Astrocyte (in vitro differentiated cells and primary cell): Measurements from ENCODE around the gene DNAJC7. TPM values are rescaled to one million over a fixed set of nuclear protein-coding genes. Genes with fewer than 3 reads are reported as not detected.

Experiments
- DNase-seq: peaks from one replicate; pipeline ENCODE4 v3.0.0-alpha.2; 2010; ENCODE audit warnings: low read depth
- FAIRE-seq: peaks from 2 replicates; lab custom pipeline; 2011; peaks lifted over from hg19 to GRCh38; lab: Jason Lieb, UNC
- H2AFZ ChIP-seq: 2 replicates; pipeline ENCODE4 v1.6.0; 2012; ENCODE audit warnings: low read depth, low read length, inconsistent platforms
- H3K27ac ChIP-seq: 2 replicates; pipeline ENCODE4 v1.5.1; 2011; ENCODE audit warnings: low read depth, low read length, inconsistent platforms
- H3K27me3 ChIP-seq: 2 replicates; pipeline ENCODE4 v1.6.0; 2011; ENCODE audit warnings: low read length, inconsistent platforms; ENCODE audit not compliant: insufficient read depth
- H3K36me3 ChIP-seq: 2 replicates; pipeline ENCODE4 v1.5.1; 2011; ENCODE audit warnings: low read length, inconsistent platforms; ENCODE audit not compliant: insufficient read depth
- H3K4me1 ChIP-seq: 2 replicates; pipeline ENCODE4 v1.5.1; 2011; ENCODE audit warnings: low read length, inconsistent platforms; ENCODE audit not compliant: insufficient read depth
- H3K4me2 ChIP-seq: 2 replicates; pipeline ENCODE4 v1.6.0; 2012; ENCODE audit warnings: low read length, inconsistent platforms
- H3K4me3 ChIP-seq: 2 replicates; pipeline ENCODE4 v1.5.1; 2011; ENCODE audit warnings: low read depth, mild to moderate bottlenecking, low read length, inconsistent platforms; ENCODE audit not compliant: insufficient read depth
- H3K79me2 ChIP-seq: 2 replicates; pipeline ENCODE4 v1.6.0; 2012; ENCODE audit warnings: mild to moderate bottlenecking, low read length, inconsistent platforms; ENCODE audit not compliant: insufficient read depth
- H3K9ac ChIP-seq: 2 replicates; pipeline ENCODE4 v1.6.0; 2012; ENCODE audit warnings: mild to moderate bottlenecking, low read length, inconsistent platforms
- H3K9me3 ChIP-seq: 2 replicates; pipeline ENCODE4 v1.5.1; 2012; ENCODE audit warnings: low read depth, mild to moderate bottlenecking, low read length, inconsistent platforms; ENCODE audit not compliant: insufficient read depth
- H4K20me1 ChIP-seq: 2 replicates; pipeline ENCODE4 v1.6.0; 2012; ENCODE audit warnings: low read length, inconsistent platforms; ENCODE audit not compliant: insufficient read depth
- H3K27ac Mint-ChIP-seq: one replicate; pipeline ENCODE4 v1.8.0; 2021; ENCODE audit warnings: mild to moderate bottlenecking, mixed read lengths; ENCODE audit not compliant: unreplicated experiment
- H3K27me3 Mint-ChIP-seq: one replicate; pipeline ENCODE4 v1.8.0; 2021; ENCODE audit warnings: low read depth, mixed read lengths; ENCODE audit not compliant: unreplicated experiment
- H3K36me3 Mint-ChIP-seq: one replicate; pipeline ENCODE4 v1.8.0; 2021; ENCODE audit warnings: low read depth, mixed read lengths; ENCODE audit not compliant: unreplicated experiment
- H3K4me1 Mint-ChIP-seq: one replicate; pipeline ENCODE4 v1.8.0; 2021; ENCODE audit warnings: low read depth, mixed read lengths; ENCODE audit not compliant: unreplicated experiment
- H3K4me3 Mint-ChIP-seq: one replicate; pipeline ENCODE4 v1.8.0; 2021; ENCODE audit warnings: mild to moderate bottlenecking, moderate library complexity, mixed read lengths; ENCODE audit not compliant: unreplicated experiment
- H3K9me3 Mint-ChIP-seq: one replicate; pipeline ENCODE4 v1.8.0; 2021; ENCODE audit warnings: mild to moderate bottlenecking, mixed read lengths; ENCODE audit not compliant: unreplicated experiment
- CTCF ChIP-seq: IDR thresholded peaks from 2 replicates; pipeline ENCODE4 v1.5.1; 2011; ENCODE audit warnings: low read depth, mild to moderate bottlenecking, inconsistent platforms, low read length, moderate library complexity; ENCODE audit not compliant: insufficient read depth
- EZH2 ChIP-seq: IDR thresholded peaks from 2 replicates; pipeline ENCODE4 v1.6.1; 2012; ENCODE audit warnings: mild to moderate bottlenecking, low read length, inconsistent platforms; ENCODE audit not compliant: insufficient read depth
- total RNA-seq: library from RNA; stranded (reverse); gene quantifications from 2 replicates; pipeline ENCODE4 v1.2.1, GENCODE V29; 2021

DNAJC7 gene
- total RNA-seq, 1 donor from 2014 or later = 96.0 TPM

GRCh38 chr17:41975099-41976083, 41.8 kb downstream of the DNAJC7 start:
- Histone ChIP-seq H3K36me3 (peaks cover 43% of the 10 kb centered on the region), H3K9me3 (no peaks in the 10 kb centered on the region), H3K4me1 (no peaks in the 10 kb centered on the region), H4K20me1 (peaks cover 61% of the 10 kb centered on the region), H3K9ac (no peak overlapping the region), H3K4me2 (no peak overlapping the region), H3K79me2 (peaks cover 29% of the 10 kb centered on the region), H3K27me3 (no peaks in the 10 kb centered on the region), H3K4me3 (no peak overlapping the region), H3K27ac (no peak overlapping the region), H2AFZ (no peak overlapping the region)
- DNase-seq (peak; percentile 31), FAIRE-seq (no peak)
- Mint-ChIP-seq H3K27me3 (no peaks in the 10 kb centered on the region), H3K27ac (no peak overlapping the region), H3K36me3 (peaks cover 28% of the 10 kb centered on the region), H3K9me3 (no peaks in the 10 kb centered on the region), H3K4me1 (peaks cover 8% of the 10 kb centered on the region), H3K4me3 (no peak overlapping the region)
- TF ChIP-seq EZH2 = no peak

- Histone ChIP-seq H3K27me3 (no peaks in the 10 kb centered on the region), H3K9ac (no peak overlapping the region), H3K4me1 (no peaks in the 10 kb centered on the region), H3K36me3 (peaks cover 43% of the 10 kb centered on the region), H3K9me3 (no peaks in the 10 kb centered on the region), H3K27ac (no peak overlapping the region), H3K79me2 (peaks cover 35% of the 10 kb centered on the region), H3K4me2 (no peak overlapping the region), H4K20me1 (peaks cover 63% of the 10 kb centered on the region), H2AFZ (no peak overlapping the region), H3K4me3 (no peak overlapping the region)
- Mint-ChIP-seq H3K27me3 (no peaks in the 10 kb centered on the region), H3K36me3 (peaks cover 29% of the 10 kb centered on the region), H3K9me3 (no peaks in the 10 kb centered on the region), H3K27ac (peak overlapping the region; percentile 34), H3K4me3 (no peak overlapping the region), H3K4me1 (peaks cover 8% of the 10 kb centered on the region)
- FAIRE-seq (no peak), DNase-seq (no peak)
- TF ChIP-seq CTCF (no peak), EZH2 (no peak)
Observed at GRCh38 chr17:41974658-41975057, 42.6 kb downstream of the DNAJC7 start.

- Histone ChIP-seq H4K20me1 (peaks cover 67% of the 10 kb centered on the region), H3K4me1 (no peaks in the 10 kb centered on the region), H3K9me3 (no peaks in the 10 kb centered on the region), H3K9ac (no peak overlapping the region), H3K4me3 (no peak overlapping the region), H3K4me2 (no peak overlapping the region), H3K79me2 (peaks cover 41% of the 10 kb centered on the region), H2AFZ (no peak overlapping the region), H3K27ac (no peak overlapping the region), H3K27me3 (no peaks in the 10 kb centered on the region), H3K36me3 (peaks cover 44% of the 10 kb centered on the region)
- DNase-seq (no peak), FAIRE-seq (no peak)
- Mint-ChIP-seq H3K27ac (peak overlapping the region; percentile 34), H3K36me3 (peaks cover 33% of the 10 kb centered on the region), H3K9me3 (no peaks in the 10 kb centered on the region), H3K27me3 (no peaks in the 10 kb centered on the region), H3K4me1 (peaks cover 8% of the 10 kb centered on the region), H3K4me3 (no peak overlapping the region)
- TF ChIP-seq EZH2 = no peak
Observed at GRCh38 chr17:41974031-41974430, 43.2 kb downstream of the DNAJC7 start.
